ENCODE data around the gene CST7.
"Not testable (repeated sequence)": the region's sequence is repeated elsewhere in the genome, so short reads cannot be mapped to it uniquely, and the experiment has no call there.

CST7 gene
- total RNA-seq, result 2.1 to 13.0 (median 6.8) reads per million in 3 experiments

- DNase-seq, result peak; percentile 87
These were observed at the start of gene CST7 for GRCh38 chr20:24948939-24949679. TSS of gene CST7 (plus strand) at chr20:24949269. CDS start at chr20:24949506, 237 bp downstream.

- DNase-seq, result no peak
These were observed 42.3 kb upstream of the CST7 start for GRCh38 chr20:24906806-24907205.

- no peak for DNase-seq
These were observed 40.4 kb upstream of the CST7 start for GRCh38 chr20:24908642-24909041.

- no peak for DNase-seq
These were observed 39.8 kb upstream of the CST7 start for GRCh38 chr20:24909086-24909780.

GRCh38 chr20:24909861-24910260, 39.2 kb upstream of the CST7 start:
- DNase-seq, result no peak

GRCh38 chr20:24910461-24910860, 38.6 kb upstream of the CST7 start:
- DNase-seq, result no peak

- DNase-seq, result no peak
These were observed 37.6 kb upstream of the CST7 start for GRCh38 chr20:24911461-24911860.

- no peak for DNase-seq
These were observed 36.5 kb upstream of the CST7 start for GRCh38 chr20:24912397-24913075.

- no peak for DNase-seq
These were observed 35.9 kb upstream of the CST7 start for GRCh38 chr20:24913076-24913628.

- DNase-seq, result no peak
These were observed 34.5 kb upstream of the CST7 start for GRCh38 chr20:24914388-24915241.

- DNase-seq, result no peak
These were observed 33.6 kb upstream of the CST7 start for GRCh38 chr20:24915440-24915839.

- DNase-seq, result no peak
These were observed 33.2 kb upstream of the CST7 start for GRCh38 chr20:24915892-24916291.

GRCh38 chr20:24916412-24916811, 32.7 kb upstream of the CST7 start:
- no peak for DNase-seq

- DNase-seq, result no peak
These were observed 32.0 kb upstream of the CST7 start for GRCh38 chr20:24917056-24917455.

GRCh38 chr20:24917797-24918578, 31.1 kb upstream of the CST7 start:
- peak; percentile 12 for DNase-seq

GRCh38 chr20:24918579-24919566, 30.2 kb upstream of the CST7 start:
- DNase-seq, result no peak

- DNase-seq, result not testable (repeated sequence)
These were observed 29.4 kb upstream of the CST7 start for GRCh38 chr20:24919665-24920064.

GRCh38 chr20:24920706-24921105, 28.4 kb upstream of the CST7 start:
- not testable (repeated sequence) for DNase-seq

GRCh38 chr20:24929259-24929658, 19.8 kb upstream of the CST7 start:
- not testable (repeated sequence) for DNase-seq
